Placental epithelial cell (primary cell): Measurements from ENCODE around the gene SPATA31D4. TPM values are rescaled to one million over a fixed set of nuclear protein-coding genes. Genes with fewer than 3 reads are reported as not detected.

Source experiments
- small RNA-seq: library from RNA; depleted of rRNA; stranded (forward); fragments of <200 nt; gene quantifications from one replicate; pipeline ENCODE3, GENCODE V24; 2012
- total RNA-seq: library from RNA; depleted of rRNA; stranded (reverse); fragments of >200 nt; gene quantifications from 2 replicates; pipeline ENCODE4 v1.2.3, GENCODE V29; 2012

SPATA31D4 gene
- total RNA-seq = not detected in 2 replicates

GRCh38 chr9:81928305-81928704 lies at the start of gene SPATA31D4:
TSS of gene SPATA31D4 (plus strand) at chr9:81928428. CDS start at chr9:81928514, 86 bp downstream.

GRCh38 chr9:81943393-81943792 lies 15.2 kb downstream of the SPATA31D4 start, which contains the start of gene SPATA31D3:
TSS of gene SPATA31D3 (plus strand) at chr9:81943500. CDS start at chr9:81943586, 86 bp downstream.

Small RNA genes lying within 50 kb of the gene (small RNA-seq; reads per million reads assigned to genes)
- gene RF00189 (0.17 reads per million), gene RNA5SP287 (not detected)

Other genes starting within 250 kb of the SPATA31D4 start
- gene TLE1, start 238.9 kb upstream of the SPATA31D4 start, total RNA-seq = 117 and 140 TPM in 2 replicates
- not detected in 2 replicates for gene SPATA31D3, start 15.1 kb downstream of the SPATA31D4 start, total RNA-seq
- not detected in 2 replicates for gene SPATA31D1, start 60.3 kb downstream of the SPATA31D4 start, total RNA-seq